IMR-90 (cell line): ENCODE results near the gene LYRM2. TPM values are rescaled to one million over a fixed set of nuclear protein-coding genes. Genes with fewer than 3 reads are reported as not detected.

Experiments
- ATAC-seq: fragments of 200-7000 bp; cut with Tn5 transposase; 2 replicates; pipeline ENCODE4 v1.9.1; 2020; ENCODE audit warnings: low read depth, mild to moderate bottlenecking, moderate library complexity
- BruUV-seq: library from RNA; stranded (reverse); fragments of 400-500 nt; replicated peaks from 2 replicates; lab custom pipeline; 2021; lab: Mats Ljungman, UMichigan
- CTCF ChIA-PET: fragments of 300-600 bp; formaldehyde crosslinking; extraction: SDS; loops from one replicate; lab custom pipeline; 2021; ENCODE audit warnings: antibody characterized with exemption; lab: Yijun Ruan, JAX
- POLR2A ChIA-PET: fragments of 300-600 bp; sonication (Branson Sonifier 250); formaldehyde crosslinking; loops from one replicate; lab custom pipeline; 2022; ENCODE audit warnings: antibody characterized with exemption; ENCODE audit not compliant: unreplicated experiment; lab: Charles Lee
- DNase-seq: peaks from one replicate; pipeline ENCODE4 v3.0.0; 2013
- H2AFZ ChIP-seq: replicated peaks from 2 replicates; pipeline ENCODE3; 2013; ENCODE audit warnings: low read length, mild to moderate bottlenecking; ENCODE audit not compliant: poor library complexity
- H2AK5ac ChIP-seq: 2 replicates; pipeline ENCODE4 v1.6.1; 2013; ENCODE audit warnings: low read depth, low read length, inconsistent platforms
- H2AK9ac ChIP-seq: replicated peaks from 2 replicates; pipeline ENCODE3; 2013; ENCODE audit warnings: mild to moderate bottlenecking, low read depth, low read length, moderate library complexity; ENCODE audit not compliant: poor library complexity
- H2BK120ac ChIP-seq: 2 replicates; pipeline ENCODE4 v1.6.1; 2013; ENCODE audit warnings: low read depth, low read length, inconsistent platforms
- H2BK15ac ChIP-seq: 3 replicates; pipeline ENCODE4 v1.6.1; 2013; ENCODE audit warnings: low read depth, low read length, inconsistent platforms
- H2BK20ac ChIP-seq: 2 replicates; pipeline ENCODE4 v1.6.1; 2013; ENCODE audit warnings: low read depth, mild to moderate bottlenecking, inconsistent platforms, low read length, moderate library complexity
- H2BK5ac ChIP-seq: 2 replicates; pipeline ENCODE4 v1.6.1; 2013; ENCODE audit warnings: mild to moderate bottlenecking, low read depth, low read length, inconsistent platforms; ENCODE audit not compliant: poor library complexity, severe bottlenecking
- H3K14ac ChIP-seq: replicated peaks from 2 replicates; pipeline ENCODE4 v1.6.1; 2013; ENCODE audit warnings: low read depth, low read length, inconsistent platforms
- H3K18ac ChIP-seq: 2 replicates; pipeline ENCODE4 v1.6.1; 2013; ENCODE audit warnings: low read depth, low read length, control low read depth
- H3K23ac ChIP-seq: 2 replicates; pipeline ENCODE4 v1.6.1; 2013; ENCODE audit warnings: low read depth, low read length, inconsistent platforms
- H3K27ac ChIP-seq: 2 replicates; pipeline ENCODE4 v1.5.1; 2013; ENCODE audit warnings: mild to moderate bottlenecking, control low read depth, low read length; ENCODE audit not compliant: insufficient read depth
- H3K27me3 ChIP-seq: 2 replicates; pipeline ENCODE4 v1.6.1; 2013; ENCODE audit warnings: low read length; ENCODE audit not compliant: control insufficient read depth, insufficient read depth
- H3K36me3 ChIP-seq: 2 replicates; pipeline ENCODE4 v1.6.1; 2013; ENCODE audit warnings: low read length, mixed read lengths; ENCODE audit not compliant: control insufficient read depth, insufficient read depth
- H3K4ac ChIP-seq: 2 replicates; pipeline ENCODE4 v1.6.1; 2013; ENCODE audit warnings: low read depth, low read length, inconsistent platforms
- H3K4me1 ChIP-seq: 2 replicates; pipeline ENCODE4 v1.6.1; 2013; ENCODE audit warnings: low read length, mixed read lengths; ENCODE audit not compliant: control insufficient read depth, insufficient read depth
- H3K4me2 ChIP-seq: 2 replicates; pipeline ENCODE4 v1.6.1; 2013; ENCODE audit warnings: low read depth, mild to moderate bottlenecking, control low read depth, low read length, moderate library complexity
- H3K4me3 ChIP-seq: 2 replicates; pipeline ENCODE4 v1.5.1; 2013; ENCODE audit warnings: low read depth, mild to moderate bottlenecking, control low read depth, low read length, moderate library complexity; ENCODE audit not compliant: insufficient read depth
- H3K56ac ChIP-seq: 2 replicates; pipeline ENCODE4 v1.6.1; 2013; ENCODE audit warnings: low read length, inconsistent platforms; ENCODE audit not compliant: insufficient read depth; ENCODE audit errors: extremely low read depth
- H3K79me1 ChIP-seq, 2 experiments: 2 replicates each; pipeline ENCODE4 v1.6.1; 2013; ENCODE audit warnings: low read length in 2 of 2, inconsistent platforms in 1 of 2, low read depth in 1 of 2
- H3K9ac ChIP-seq: 2 replicates; pipeline ENCODE4 v1.6.1; 2013; ENCODE audit warnings: low read depth, low read length, control low read depth
- H3K9me1 ChIP-seq: 2 replicates; pipeline ENCODE4 v1.6.1; 2013; ENCODE audit warnings: low read length, inconsistent platforms; ENCODE audit not compliant: insufficient read depth
- H3K9me3 ChIP-seq: 2 replicates; pipeline ENCODE4 v1.6.1; 2013; ENCODE audit warnings: low read length; ENCODE audit not compliant: control insufficient read depth, insufficient read depth
- H4K20me1 ChIP-seq: 2 replicates; pipeline ENCODE4 v1.6.1; 2013; ENCODE audit warnings: low read length, inconsistent platforms; ENCODE audit not compliant: insufficient read depth
- H4K5ac ChIP-seq: 2 replicates; pipeline ENCODE4 v1.6.1; 2013; ENCODE audit warnings: mild to moderate bottlenecking, low read depth, low read length, control low read depth
- H4K8ac ChIP-seq, 2 experiments: 2 replicates each; pipeline ENCODE4 v1.6.1; 2013; ENCODE audit warnings: low read depth in 2 of 2, low read length in 2 of 2, control low read depth in 1 of 2, inconsistent platforms in 1 of 2
- H4K91ac ChIP-seq: 2 replicates; pipeline ENCODE4 v1.6.1; 2013; ENCODE audit warnings: low read depth, low read length, inconsistent platforms; ENCODE audit not compliant: insufficient read depth
- BHLHE40 ChIP-seq: fragments of 150-350 bp; IDR thresholded peaks from 2 replicates; pipeline ENCODE4 v1.6.1; 2016; ENCODE audit warnings: mild to moderate bottlenecking, low read depth, low read length
- CEBPB ChIP-seq: IDR thresholded peaks from 2 replicates; pipeline ENCODE4 v1.6.1; 2012; ENCODE audit warnings: low read depth, low read length, improper control_type of control experiment
- CHD1 ChIP-seq: IDR thresholded peaks from 2 replicates; pipeline ENCODE4 v1.6.1; 2012; ENCODE audit warnings: low read depth, low read length, improper control_type of control experiment
- ELK1 ChIP-seq: fragments of 150-350 bp; IDR thresholded peaks from 2 replicates; pipeline ENCODE4 v1.6.1; 2016; ENCODE audit warnings: low read depth, mild to moderate bottlenecking, low read length, moderate library complexity, borderline replicate concordance
- FOS ChIP-seq: fragments of 150-350 bp; IDR thresholded peaks from 2 replicates; pipeline ENCODE4 v1.6.1; 2016; ENCODE audit warnings: low read depth, low read length
- MAFK ChIP-seq: IDR thresholded peaks from 2 replicates; pipeline ENCODE4 v1.6.1; 2012; ENCODE audit warnings: low read depth, low read length, improper control_type of control experiment
- MAZ ChIP-seq: IDR thresholded peaks from 2 replicates; pipeline ENCODE4 v1.6.1; 2012; ENCODE audit warnings: low read depth, mild to moderate bottlenecking, low read length, improper control_type of control experiment, moderate library complexity, borderline replicate concordance
- MXI1 ChIP-seq: IDR thresholded peaks from 2 replicates; pipeline ENCODE4 v1.6.1; 2012; ENCODE audit warnings: low read depth, mild to moderate bottlenecking, low read length, moderate library complexity, borderline replicate concordance
- NFE2L2 ChIP-seq: fragments of 150-350 bp; IDR thresholded peaks from 2 replicates; pipeline ENCODE4 v1.6.1; 2016; ENCODE audit warnings: low read depth, mild to moderate bottlenecking, low read length
- POLR2A ChIP-seq: IDR thresholded peaks from 2 replicates; pipeline ENCODE4 v1.6.1; 2012; ENCODE audit warnings: mild to moderate bottlenecking, low read depth, low read length
- RAD21 ChIP-seq: IDR thresholded peaks from 2 replicates; pipeline ENCODE4 v1.6.1; 2012; ENCODE audit warnings: low read length, improper control_type of control experiment
- RCOR1 ChIP-seq: IDR thresholded peaks from 2 replicates; pipeline ENCODE4 v1.6.1; 2012; ENCODE audit warnings: mild to moderate bottlenecking, low read length, improper control_type of control experiment; ENCODE audit not compliant: insufficient replicate concordance
- RFX5 ChIP-seq: IDR thresholded peaks from 2 replicates; pipeline ENCODE4 v1.8.0; 2012; ENCODE audit warnings: low read depth, mild to moderate bottlenecking, low read length, moderate library complexity
- SMC3 ChIP-seq: fragments of 150-350 bp; IDR thresholded peaks from 2 replicates; pipeline ENCODE4 v1.6.1; 2016; ENCODE audit warnings: low read depth, mild to moderate bottlenecking, antibody characterized with exemption, low read length, moderate library complexity
- USF2 ChIP-seq: fragments of 150-350 bp; IDR thresholded peaks from 2 replicates; pipeline ENCODE4 v1.6.1; 2017; ENCODE audit warnings: mild to moderate bottlenecking, antibody characterized with exemption, low read length, low read depth
- WGBS, 2 experiments: methylation state at CpG; one replicate each; pipeline versions ENCODE4 v1.1.5 to v1.1.7; 2013; ENCODE audit warnings: missing lambda C conversion rate in 2 of 2; ENCODE audit not compliant: insufficient read length in 1 of 2; ENCODE audit errors: extremely low coverage in 2 of 2; 5-methylcytosine and 5-hydroxymethylcytosine counted together
- dilution Hi-C: fragments of 300-500 bp; cut with HindIII; formaldehyde crosslinking; loops from one replicate; pipeline ENCODE4 v1.14.3; 2018; ENCODE audit warnings: low sequenced_read_pairs; ENCODE audit not compliant: unreplicated experiment
- in situ Hi-C: fragments of 300-500 bp; cut with MboI; formaldehyde crosslinking; loops from 3 replicates; pipeline ENCODE4 v1.14.3; 2019; ENCODE audit warnings: low sequenced_read_pairs, inconsistent platforms, mixed read lengths
- intact Hi-C: fragments of 100-400 bp; cut with micrococcal nuclease; formaldehyde crosslinking; loops from 2 replicates; pipeline ENCODE4 v1.10.0; 2022
- polyA plus RNA-seq, 3 experiments: library from polyadenylated mRNA; depleted of rRNA; stranded (reverse); fragments of >200 nt; gene quantifications; 2 replicates each; pipeline ENCODE4 v1.2.3, GENCODE V29; 2012; ENCODE audit warnings: low replicate concordance in 1 of 3
- total RNA-seq: library from RNA; depleted of rRNA; stranded (reverse); fragments of >200 nt; gene quantifications from 2 replicates; pipeline ENCODE4 v1.2.3, GENCODE V29; 2012
- TF ChIP-seq, protein P1 (sequence below): conservative IDR thresholded peaks from 2 replicates; pipeline ENCODE4 v1.5.1; 2012; ENCODE audit warnings: mild to moderate bottlenecking, low read depth, low read length, improper control_type of control experiment

The LYRM2 gene
- total and polyA plus RNA-seq, 2 of the 4 experiments (the other 2 are of a cell fraction), result 14.0 to 24.0 TPM

GRCh38 chr6:89522778-89523177, 115.8 kb downstream of the LYRM2 start:
- no TSS peak for BruUV-seq
- Histone ChIP-seq H3K23ac (no peak overlapping the region), H4K8ac (no peak overlapping the region), H3K36me3 (no peaks in the 10 kb centered on the region), H3K56ac (no peak overlapping the region), H4K91ac (no peak overlapping the region), H2BK5ac (no peak overlapping the region), H3K4me2 (no peak overlapping the region), H3K4ac (no peak overlapping the region), H2AK9ac (no peak overlapping the region), H4K20me1 (no peaks in the 10 kb centered on the region), H2AFZ (no peak overlapping the region), H3K79me1 (no peaks in the 10 kb centered on the region), H2BK120ac (no peak overlapping the region), H3K9me3 (no peaks in the 10 kb centered on the region), H2BK20ac (no peak overlapping the region), H2AK5ac (no peak overlapping the region), H3K27ac (no peak overlapping the region), H3K27me3 (no peaks in the 10 kb centered on the region), H2BK15ac (no peak overlapping the region), H3K4me3 (no peak overlapping the region), H3K14ac (no peak overlapping the region), H3K18ac (no peak overlapping the region), H3K4me1 (no peaks in the 10 kb centered on the region), H4K5ac (no peak overlapping the region), H3K9ac (no peak overlapping the region), H3K9me1 (no peaks in the 10 kb centered on the region)
- in situ Hi-C loops (no loop called here), intact Hi-C loops (no loop called here), dilution Hi-C loops (no loop called here)
- DNase-seq (no peak), ATAC-seq (no peak)
- WGBS, 2 experiments, result no CpG with 5 or more reads among the region's 2 CpGs
- TF ChIP-seq NFE2L2 (no peak), BHLHE40 (no peak), POLR2A (no peak), ELK1 (no peak), RCOR1 (no peak), MXI1 (no peak), CHD1 (no peak), MAZ (no peak), FOS (no peak), USF2 (no peak), CEBPB (no peak), MAFK (no peak), SMC3 (no peak), RFX5 (no peak), RAD21 (no peak)
- TF ChIP-seq, protein P1, sequence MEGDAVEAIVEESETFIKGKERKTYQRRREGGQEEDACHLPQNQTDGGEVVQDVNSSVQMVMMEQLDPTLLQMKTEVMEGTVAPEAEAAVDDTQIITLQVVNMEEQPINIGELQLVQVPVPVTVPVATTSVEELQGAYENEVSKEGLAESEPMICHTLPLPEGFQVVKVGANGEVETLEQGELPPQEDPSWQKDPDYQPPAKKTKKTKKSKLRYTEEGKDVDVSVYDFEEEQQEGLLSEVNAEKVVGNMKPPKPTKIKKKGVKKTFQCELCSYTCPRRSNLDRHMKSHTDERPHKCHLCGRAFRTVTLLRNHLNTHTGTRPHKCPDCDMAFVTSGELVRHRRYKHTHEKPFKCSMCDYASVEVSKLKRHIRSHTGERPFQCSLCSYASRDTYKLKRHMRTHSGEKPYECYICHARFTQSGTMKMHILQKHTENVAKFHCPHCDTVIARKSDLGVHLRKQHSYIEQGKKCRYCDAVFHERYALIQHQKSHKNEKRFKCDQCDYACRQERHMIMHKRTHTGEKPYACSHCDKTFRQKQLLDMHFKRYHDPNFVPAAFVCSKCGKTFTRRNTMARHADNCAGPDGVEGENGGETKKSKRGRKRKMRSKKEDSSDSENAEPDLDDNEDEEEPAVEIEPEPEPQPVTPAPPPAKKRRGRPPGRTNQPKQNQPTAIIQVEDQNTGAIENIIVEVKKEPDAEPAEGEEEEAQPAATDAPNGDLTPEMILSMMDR, result no peak
- ChIA-PET CTCF (no interaction called here), POLR2A (no interaction called here)
